Spleen (tissue), 7 donors: Measurements from ENCODE around the gene NCK2.
A peak's percentile ranks its signal among the peaks of the same experiment; 100 is the strongest.

ENCODE experiments used
- CTCF ChIP-seq, 11 experiments: fragments of 200-600 bp in 7 of 11; fragments of 450-650 bp in 4 of 11; sonication (generic) in 4 of 11; IDR thresholded peaks in 8 of 11; conservative IDR thresholded peaks in 3 of 11; 1 replicate in 7 of 11; 2 replicates in 4 of 11; pipeline versions ENCODE4 v1.4.0 to v1.8.0; 2016 to 2021; ENCODE audit warnings: antibody characterized with exemption in 11 of 11, inconsistent platforms in 4 of 11, mild to moderate bottlenecking in 1 of 11
- POLR2AphosphoS5 ChIP-seq, 3 donors: sonication (generic); formaldehyde crosslinking; IDR thresholded peaks; one replicate each; pipeline ENCODE4 v1.5.1; 2017; ENCODE audit warnings: antibody characterized with exemption in 3 of 3
- donor health status: DM: no; HTN: no; CAD: no; lungs with moderate emphysema.
- donor health status: DM: no; HTN: no; CAD: no.
- donor health status: DM: no; HTN: no; CAD: no.

GRCh38 chr2:105820691-105821090, 76.0 kb downstream of the NCK2 start:
- TF ChIP-seq CTCF (IDR thresholded peaks at IDR 0.05 in 8 of 11, conservative IDR thresholded peaks at IDR 0.05 in 3 of 11) (no peak), POLR2AphosphoS5 (IDR thresholded peaks at IDR 0.05) (peak in 1 of 3 donors; percentile 24)
